Heart left ventricle (tissue), 16 donors: Measurements from ENCODE around the gene TANGO6. TPM values are rescaled to one million over a fixed set of nuclear protein-coding genes. Genes with fewer than 3 reads are reported as not detected.

ENCODE experiments used
- ATAC-seq, 4 donors: fragments of 200-7000 bp; cut with Tn5 transposase; one replicate each; pipeline ENCODE4 v1.9.1; 2020 to 2022; ENCODE audit warnings: moderate library complexity in 4 of 4, mild to moderate bottlenecking in 3 of 4, moderate number of reproducible peaks in 1 of 4
- DNase-seq, 5 donors: peaks; one replicate each; pipeline ENCODE4 v3.0.0-alpha.2; 2020
- H3K27ac ChIP-seq, 12 donors: fragments of 200-600 bp; sonication (generic) in 4 of 12; one replicate each; pipeline versions ENCODE4 v1.5.0 to v1.8.0; 2016 to 2022; ENCODE audit warnings: mild to moderate bottlenecking in 2 of 12
- H3K27me3 ChIP-seq, 9 donors: fragments of 200-600 bp; sonication (generic) in 2 of 9; one replicate each; pipeline versions ENCODE4 v1.5.1 to v1.8.0; 2016 to 2022; ENCODE audit warnings: mild to moderate bottlenecking in 3 of 9
- H3K36me3 ChIP-seq, 9 donors: fragments of 200-600 bp; sonication (generic) in 2 of 9; one replicate each; pipeline versions ENCODE4 v1.5.0 to v1.8.0; 2018 to 2022; ENCODE audit warnings: mild to moderate bottlenecking in 2 of 9
- H3K4me1 ChIP-seq, 12 donors: fragments of 200-600 bp; sonication (generic) in 4 of 12; one replicate each; pipeline versions ENCODE4 v1.5.0 to v1.8.0; 2016 to 2022; ENCODE audit warnings: mild to moderate bottlenecking in 3 of 12
- H3K4me3 ChIP-seq, 12 donors: fragments of 200-600 bp; sonication (generic) in 4 of 12; one replicate each; pipeline versions ENCODE4 v1.5.0 to v1.8.0; 2017 to 2022; ENCODE audit warnings: mild to moderate bottlenecking in 9 of 12, moderate library complexity in 4 of 12
- H3K9me3 ChIP-seq, 12 donors: fragments of 200-600 bp; sonication (generic) in 4 of 12; one replicate each; pipeline versions ENCODE4 v1.5.0 to v1.8.0; 2016 to 2022; ENCODE audit warnings: mild to moderate bottlenecking in 1 of 12
- POLR2A ChIP-seq, 2 donors: fragments of 450-650 bp; IDR thresholded peaks; one replicate each; pipeline ENCODE4 v1.6.1; 2017; ENCODE audit warnings: antibody characterized with exemption in 2 of 2, mild to moderate bottlenecking in 2 of 2, moderate library complexity in 2 of 2
- WGBS, 4 donors: extraction: QIAGEN DNeasy Blood & Tissue Kit in 2 of 4; methylation state at CpG; one replicate each; pipeline versions ENCODE4 v1.1.5 to v1.1.7; 2013 to 2018; 5-methylcytosine and 5-hydroxymethylcytosine counted together
- intact Hi-C, 10 donors: fragments of 100-400 bp; cut with DNase I; formaldehyde crosslinking; loops; one replicate each; pipeline versions ENCODE4 v1.11.1 to v1.14.2; 2022
- polyA plus RNA-seq, 2 donors: library from polyadenylated mRNA; stranded (reverse); fragments of 200-250 nt; gene quantifications; one replicate each; pipeline ENCODE4 v1.2.3, GENCODE V29; 2013
- total RNA-seq, 9 donors: library from RNA; depleted of rRNA in 2 of 9; stranded (reverse); fragments of >200 nt in 2 of 9; fragmentation: NEBNext Ultra II Directional in 3 of 9; extraction: Animal tissue kit (Norgen Biotek cat#: 25700) in 3 of 9; gene quantifications; one replicate each; pipeline versions ENCODE4 v1.1.0 to v1.2.4, GENCODE V29; 2016 to 2023
- TF ChIP-seq, protein P1 (sequence below), 12 donors: fragments of 200-600 bp; sonication (generic) in 4 of 12; IDR thresholded peaks; one replicate each; pipeline versions ENCODE4 v1.5.0 to v1.8.0; 2018 to 2022; ENCODE audit warnings: antibody characterized with exemption in 12 of 12, mild to moderate bottlenecking in 5 of 12
- donor health status: ischemic (EF 13 %, LVEDD 7.1; RV severe dilation, severe dysfunction).
- donor health status: healthy with polysubstance abuse.
- donor health status: DM: no; HTN: yes; CAD: no.
- donor health status: DM: no; HTN: no; CAD: no.
- donor health status: ischemic (EF 25% LVEDD 6.9; RV normal size, moderate dysfunction).
- donor health status: ischemic (EF 25% LVEDD 5.7; RV mildly dilated, moderate dysfunction).
- donor health status: healthy.
- donor health status: DM: yes; HTN: yes; CAD: no.
- donor health status: ischemic (EF 35%, LVEDD 5.7; RV mildly dilated, moderate dysfunction).
- donor health status: nonischemic (EF 11% LVEDD 7.7; RV severe dilation, severe dysfunction).
- donor health status: DM: yes; HTN: yes; CAD: no.
- donor health status: PGD.
- donor health status: ischemic (EF 29% LVEDD 5.4; RV normal size, mild dysfunction).
- donor health status: nonischemic (EF 23%, LVEDD 6.1; RV moderate dilation, normal function).

The TANGO6 gene
- total and polyA plus RNA-seq, 11 donors: 1.8 to 14.1 (median 8.8) TPM

DNA sequence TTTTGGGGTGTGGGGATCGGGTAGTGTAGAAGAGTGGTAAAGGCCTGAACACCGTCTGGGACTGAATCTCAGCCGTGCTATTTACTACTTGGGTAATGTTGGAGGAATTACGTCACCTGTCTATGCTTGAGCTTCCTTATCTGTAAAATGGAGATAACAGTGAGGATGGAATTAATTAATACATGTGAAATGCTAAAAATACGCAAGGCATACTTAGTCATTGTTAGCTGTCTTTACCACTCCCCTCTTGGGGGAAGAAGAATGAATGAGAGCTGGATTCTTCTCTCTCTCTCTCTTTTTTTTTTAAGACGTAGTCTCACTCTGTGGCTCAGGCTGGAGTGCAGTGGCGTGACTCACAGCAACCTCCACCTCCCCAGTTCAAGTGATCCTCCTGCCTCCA is 41.1 kb upstream of the TANGO6 start:
- no peak for ATAC-seq
- Histone ChIP-seq H3K27ac (no peak overlapping the region), H3K4me1 (no peaks in the 10 kb centered on the region), H3K4me3 (no peak overlapping the region), H3K9me3 (no peaks in the 10 kb centered on the region), H3K27me3 (no peaks in the 10 kb centered on the region), H3K36me3 (no peaks in the 10 kb centered on the region)
- TF ChIP-seq, protein P1, sequence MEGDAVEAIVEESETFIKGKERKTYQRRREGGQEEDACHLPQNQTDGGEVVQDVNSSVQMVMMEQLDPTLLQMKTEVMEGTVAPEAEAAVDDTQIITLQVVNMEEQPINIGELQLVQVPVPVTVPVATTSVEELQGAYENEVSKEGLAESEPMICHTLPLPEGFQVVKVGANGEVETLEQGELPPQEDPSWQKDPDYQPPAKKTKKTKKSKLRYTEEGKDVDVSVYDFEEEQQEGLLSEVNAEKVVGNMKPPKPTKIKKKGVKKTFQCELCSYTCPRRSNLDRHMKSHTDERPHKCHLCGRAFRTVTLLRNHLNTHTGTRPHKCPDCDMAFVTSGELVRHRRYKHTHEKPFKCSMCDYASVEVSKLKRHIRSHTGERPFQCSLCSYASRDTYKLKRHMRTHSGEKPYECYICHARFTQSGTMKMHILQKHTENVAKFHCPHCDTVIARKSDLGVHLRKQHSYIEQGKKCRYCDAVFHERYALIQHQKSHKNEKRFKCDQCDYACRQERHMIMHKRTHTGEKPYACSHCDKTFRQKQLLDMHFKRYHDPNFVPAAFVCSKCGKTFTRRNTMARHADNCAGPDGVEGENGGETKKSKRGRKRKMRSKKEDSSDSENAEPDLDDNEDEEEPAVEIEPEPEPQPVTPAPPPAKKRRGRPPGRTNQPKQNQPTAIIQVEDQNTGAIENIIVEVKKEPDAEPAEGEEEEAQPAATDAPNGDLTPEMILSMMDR (IDR thresholded peaks at IDR 0.05): no peak
- TF ChIP-seq POLR2A (IDR thresholded peaks at IDR 0.05): no peak
- WGBS, 4 donors: 76 to 81% (median 80%) methylated on average over 7 of the region's 7 CpGs
- DNase-seq: no peak
- intact Hi-C loops: loop anchor here in 4 of 10 donors (5.0 to 10.0 kb wide), 4 partner anchors 95 to 277 kb away; no protein-coding TSS in a partner anchor

DNA sequence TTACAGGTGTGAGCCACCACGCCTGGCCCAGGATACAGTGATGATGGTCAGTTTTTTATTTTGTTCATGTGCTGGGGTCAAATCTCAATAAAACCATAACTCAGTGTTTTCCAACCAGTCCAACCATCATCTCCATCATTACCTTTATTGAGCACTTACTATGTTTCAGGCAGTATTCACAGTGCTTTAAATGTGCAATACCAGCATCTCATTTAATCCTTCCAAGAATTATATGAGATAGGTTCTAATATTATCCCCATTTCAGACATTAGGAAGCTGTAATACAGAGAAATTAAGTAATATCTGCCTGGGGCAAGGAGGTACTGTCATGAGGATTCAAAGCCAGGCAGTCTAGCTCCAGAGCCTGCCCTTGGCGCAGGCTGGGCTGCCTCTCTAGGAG is 36.9 kb upstream of the TANGO6 start:
- Histone ChIP-seq H3K27me3 (peaks cover 0 to 10% (median 0%) of the 10 kb centered on the region in 9 donors), H3K4me3 (no peak overlapping the region), H3K36me3 (no peaks in the 10 kb centered on the region), H3K27ac (no peak overlapping the region), H3K4me1 (no peaks in the 10 kb centered on the region), H3K9me3 (no peaks in the 10 kb centered on the region)
- TF ChIP-seq, protein P1 (IDR thresholded peaks at IDR 0.05): no peak
- TF ChIP-seq POLR2A (IDR thresholded peaks at IDR 0.05): no peak
- intact Hi-C loops: loop anchor here in 2 of 10 donors (10.0 kb wide), 2 partner anchors 102 to 282 kb away; no protein-coding TSS in a partner anchor
- 81 to 93% (median 89%) methylated on average over 2 of the region's 2 CpGs for WGBS, 4 donors
- ATAC-seq (no peak), DNase-seq (no peak)

DNA sequence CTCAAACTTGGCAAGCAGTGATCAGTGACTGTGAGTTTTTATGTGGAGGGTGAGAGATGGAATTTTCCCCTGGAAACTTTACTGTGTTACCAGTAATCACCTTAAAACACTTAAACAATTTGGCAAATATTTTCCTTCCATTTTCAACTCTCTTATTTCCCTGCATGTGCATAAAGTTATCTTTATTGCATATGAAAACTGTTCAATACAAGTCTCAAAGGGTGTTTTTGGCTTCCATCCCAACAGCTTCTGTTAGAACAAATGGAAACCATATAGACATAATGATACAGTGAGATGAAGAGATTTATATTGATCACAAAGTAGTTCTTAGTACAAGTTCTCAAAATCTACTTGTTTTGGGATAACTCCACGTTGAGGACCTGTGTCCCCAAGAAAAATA is 36.4 kb upstream of the TANGO6 start:
- intact Hi-C loops: loop anchor here in 2 of 10 donors (10.0 kb wide), 2 partner anchors 102 to 282 kb away; no protein-coding TSS in a partner anchor
- Histone ChIP-seq H3K27ac (no peak overlapping the region), H3K4me1 (no peaks in the 10 kb centered on the region), H3K9me3 (no peaks in the 10 kb centered on the region), H3K27me3 (peaks cover 0 to 10% (median 0%) of the 10 kb centered on the region in 9 donors), H3K4me3 (no peak overlapping the region), H3K36me3 (no peaks in the 10 kb centered on the region)
- no peak for TF ChIP-seq POLR2A (IDR thresholded peaks at IDR 0.05)
- TF ChIP-seq, protein P1 (IDR thresholded peaks at IDR 0.05): no peak
- DNase-seq (no peak), ATAC-seq (no peak)
- WGBS, 4 donors: 55 to 73% (median 64%) methylated on average over 1 of the region's 1 CpG

DNA sequence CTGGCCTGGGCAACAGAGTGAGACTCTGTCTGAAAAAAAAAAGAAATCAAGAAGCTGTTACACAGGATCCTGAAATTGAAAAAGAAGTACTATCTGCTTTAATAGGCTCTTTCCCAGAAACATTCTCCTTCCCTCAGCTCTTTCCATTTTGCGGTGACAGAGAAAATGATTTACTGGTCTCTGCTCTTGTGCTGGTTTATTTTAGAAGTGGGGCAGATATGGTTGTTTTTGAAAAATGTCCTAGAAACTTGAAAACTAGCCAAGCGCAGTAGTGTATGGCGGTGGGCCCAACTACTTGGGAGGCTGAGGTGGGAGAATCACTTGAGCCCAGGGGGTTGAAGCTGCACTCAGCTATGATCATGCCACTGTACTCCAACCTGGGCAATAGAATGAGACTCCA is 28.8 kb upstream of the TANGO6 start:
- Histone ChIP-seq H3K4me1 (no peaks in the 10 kb centered on the region), H3K27ac (no peak overlapping the region), H3K27me3 (peaks cover 0 to 7% (median 0%) of the 10 kb centered on the region in 9 donors), H3K9me3 (no peaks in the 10 kb centered on the region), H3K36me3 (no peaks in the 10 kb centered on the region), H3K4me3 (no peak overlapping the region)
- intact Hi-C loops: no loop called here
- no peak for TF ChIP-seq POLR2A (IDR thresholded peaks at IDR 0.05)
- TF ChIP-seq, protein P1 (IDR thresholded peaks at IDR 0.05): no peak
- DNase-seq (no peak), ATAC-seq (no peak)
- 88 to 96% (median 93%) methylated on average over 3 of the region's 3 CpGs for WGBS, 4 donors
